Vagina (tissue), 2 donors: ENCODE results near the gene KPNB1. TPM values are rescaled to one million over a fixed set of nuclear protein-coding genes. Genes with fewer than 3 reads are reported as not detected.

Experiments used
- DNase-seq, 2 donors: peaks; one replicate each; pipeline ENCODE4 v3.0.0-alpha.2; 2017; ENCODE audit errors: extremely low spot score in 2 of 2
- H3K27ac ChIP-seq: fragments of 200-600 bp; sonication (generic); one replicate; pipeline ENCODE4 v1.5.1; 2019
- H3K27me3 ChIP-seq: fragments of 200-600 bp; sonication (generic); one replicate; pipeline ENCODE4 v1.5.1; 2019
- H3K36me3 ChIP-seq, 2 donors: fragments of 200-600 bp; sonication (generic); one replicate each; pipeline ENCODE4 v1.5.1; 2017 to 2019
- H3K4me1 ChIP-seq: fragments of 200-600 bp; sonication (generic); one replicate; pipeline ENCODE4 v1.5.1; 2019
- H3K4me3 ChIP-seq, 2 donors: fragments of 200-600 bp; sonication (generic); 1 replicate in 1 of 2; 2 replicates in 1 of 2; pipeline ENCODE4 v1.5.1; 2016 to 2019
- H3K9me3 ChIP-seq: fragments of 200-600 bp; sonication (generic); one replicate; pipeline ENCODE4 v1.5.1; 2019
- CTCF ChIP-seq, 3 experiments: fragments of 450-650 bp in 2 of 3; fragments of 200-600 bp in 1 of 3; sonication (generic) in 1 of 3; IDR thresholded peaks; one replicate each; pipeline ENCODE4 v1.5.1; 2017 to 2019; ENCODE audit warnings: antibody characterized with exemption in 3 of 3, mild to moderate bottlenecking in 2 of 3, moderate library complexity in 2 of 3
- POLR2A ChIP-seq, 2 donors: fragments of 450-650 bp; IDR thresholded peaks; one replicate each; pipeline ENCODE4 v1.6.1; 2017; ENCODE audit warnings: antibody characterized with exemption in 2 of 2, mild to moderate bottlenecking in 2 of 2, moderate library complexity in 2 of 2
- POLR2AphosphoS5 ChIP-seq, 2 donors: sonication (generic); formaldehyde crosslinking; IDR thresholded peaks; one replicate each; pipeline ENCODE4 v1.9.0; 2017; ENCODE audit warnings: antibody characterized with exemption in 2 of 2, mild to moderate bottlenecking in 2 of 2, low read depth in 1 of 2; ENCODE audit not compliant: insufficient read depth in 1 of 2
- intact Hi-C: fragments of 100-400 bp; cut with DNase I; formaldehyde crosslinking; loops from one replicate; pipeline ENCODE4 v1.15.1; 2023
- total RNA-seq: library from RNA; depleted of rRNA; stranded (reverse); fragments of >200 nt; gene quantifications from one replicate; pipeline ENCODE4 v1.2.3, GENCODE V29; 2016

The KPNB1 gene
- total RNA-seq, 1 donor from 2014 or later: 157 TPM

- Histone ChIP-seq H3K36me3 (peaks cover 0 to 3% of the 10 kb centered on the region in 2 donors), H3K4me3 (no peak overlapping the region), H3K27me3 (no peaks in the 10 kb centered on the region), H3K27ac (no peak overlapping the region), H3K4me1 (peaks cover 8% of the 10 kb centered on the region), H3K9me3 (no peaks in the 10 kb centered on the region)
- intact Hi-C loops: no loop called here
- no peak for DNase-seq
- TF ChIP-seq POLR2A (IDR thresholded peaks at IDR 0.05): no peak
- no peak for TF ChIP-seq CTCF (IDR thresholded peaks at IDR 0.05)
- no peak for TF ChIP-seq POLR2AphosphoS5 (IDR thresholded peaks at IDR 0.05; ENCODE audit: insufficient read depth in 1 of 2, low read depth in 1 of 2)
These were observed 66.7 kb downstream of the KPNB1 start for GRCh38 chr17:47716375-47716774.

GRCh38 chr17:47717261-47717697, 67.6 kb downstream of the KPNB1 start:
- no peaks in the 10 kb centered on the region for H3K9me3 ChIP-seq
- H3K4me1 ChIP-seq: peaks cover 16% of the 10 kb centered on the region
- no peaks in the 10 kb centered on the region for H3K36me3 ChIP-seq
- H3K27ac ChIP-seq: no peak overlapping the region
- H3K27me3 ChIP-seq: no peaks in the 10 kb centered on the region
- no peak overlapping the region for H3K4me3 ChIP-seq
- no peak for DNase-seq
- intact Hi-C loops: no loop called here
- TF ChIP-seq CTCF (IDR thresholded peaks at IDR 0.05) (no peak), POLR2AphosphoS5 (IDR thresholded peaks at IDR 0.05; ENCODE audit: insufficient read depth in 1 of 2, low read depth in 1 of 2) (no peak), POLR2A (IDR thresholded peaks at IDR 0.05) (no peak)

- Histone ChIP-seq H3K36me3 (no peaks in the 10 kb centered on the region), H3K27ac (no peak overlapping the region), H3K4me1 (peaks cover 16% of the 10 kb centered on the region), H3K9me3 (no peaks in the 10 kb centered on the region), H3K4me3 (no peak overlapping the region), H3K27me3 (no peaks in the 10 kb centered on the region)
- intact Hi-C loops: no loop called here
- TF ChIP-seq POLR2AphosphoS5 (IDR thresholded peaks at IDR 0.05; ENCODE audit: insufficient read depth in 1 of 2, low read depth in 1 of 2): no peak
- TF ChIP-seq CTCF (IDR thresholded peaks at IDR 0.05): no peak
- no peak for TF ChIP-seq POLR2A (IDR thresholded peaks at IDR 0.05)
- DNase-seq: no peak
These were observed 68.4 kb downstream of the KPNB1 start for GRCh38 chr17:47717979-47718621.

GRCh38 chr17:47718634-47719405, 69.1 kb downstream of the KPNB1 start:
- no peaks in the 10 kb centered on the region for H3K36me3 ChIP-seq
- intact Hi-C loops: no loop called here
- no peak overlapping the region for H3K27ac ChIP-seq
- no peaks in the 10 kb centered on the region for H3K27me3 ChIP-seq
- H3K4me3 ChIP-seq: no peak overlapping the region
- TF ChIP-seq POLR2AphosphoS5 (IDR thresholded peaks at IDR 0.05; ENCODE audit: insufficient read depth in 1 of 2, low read depth in 1 of 2) (no peak), POLR2A (IDR thresholded peaks at IDR 0.05) (no peak), CTCF (IDR thresholded peaks at IDR 0.05) (no peak)
- no peaks in the 10 kb centered on the region for H3K9me3 ChIP-seq
- peaks cover 16% of the 10 kb centered on the region for H3K4me1 ChIP-seq
- no peak for DNase-seq
